Measurements from ENCODE around the gene BEND5. TPM values are rescaled to one million over a fixed set of nuclear protein-coding genes. Genes with fewer than 3 reads are reported as not detected.

BEND5 gene
- total and polyA plus RNA-seq, 10 of the 15 experiments (the other 5 are each of a cell fraction or from before 2014, with no cell fraction given), result 0.26 TPM; not detected in 9

- TF ChIP-seq HSF1 (IDR thresholded peaks at IDR 0.05; ENCODE audit: low read depth, low read length), result no peak
- no peak for TF ChIP-seq GATAD2B (conservative IDR thresholded peaks at IDR 0.05; ENCODE audit: low read depth)
- TF ChIP-seq REST (IDR thresholded peaks at IDR 0.05; ENCODE audit: low read depth, low read length), result no peak
Measured at GRCh38 chr1:48710915-48711314, 65.8 kb downstream of the BEND5 start (continued).

- no peak for FAIRE-seq
- TF ChIP-seq BMI1 (IDR thresholded peaks at IDR 0.05; ENCODE audit: borderline replicate concordance) (no peak), JUNB (IDR thresholded peaks at IDR 0.05) (no peak), MAX (IDR thresholded peaks at IDR 0.05; ENCODE audit: low read depth, low read length) (no peak), WRNIP1 (IDR thresholded peaks at IDR 0.05; ENCODE audit: borderline replicate concordance, low read depth, low read length) (no peak), ATF2 (IDR thresholded peaks at IDR 0.05; ENCODE audit: low read length) (no peak), BHLHE40 (IDR thresholded peaks at IDR 0.05; ENCODE audit: borderline replicate concordance in 1 of 2, low read depth in 2 of 2, low read length in 1 of 2) (no peak), FOS (IDR thresholded peaks at IDR 0.05; ENCODE audit: borderline replicate concordance, extremely low read depth, insufficient read length) (no peak), RELA (IDR thresholded peaks at IDR 0.05; ENCODE audit: borderline replicate concordance, partially characterized antibody) (no peak), NR2C1 (IDR thresholded peaks at IDR 0.05) (no peak), USF2 (IDR thresholded peaks at IDR 0.05; ENCODE audit: borderline replicate concordance, low read depth, low read length) (no peak)
Measured at GRCh38 chr1:48710318-48710717, 66.4 kb downstream of the BEND5 start.

More at GRCh38 chr1:48710318-48710717, 66.4 kb downstream of the BEND5 start:
- CTCF ChIA-PET, result no interaction called here
- Histone ChIP-seq H3K4me1 (ENCODE audit: control insufficient read depth, insufficient read depth, low read length) (no peaks in the 10 kb centered on the region), H3K4me3 (no peak overlapping the region), H3K27ac (ENCODE audit: control insufficient read depth, insufficient read depth) (no peak overlapping the region), H3K9ac (ENCODE audit: control insufficient read depth, insufficient read depth, low read length) (no peak overlapping the region), H4K20me1 (ENCODE audit: control insufficient read depth, insufficient read depth) (no peaks in the 10 kb centered on the region), H3K27me3 (replicated peaks in 1 of 2; ENCODE audit: control insufficient read depth in 2 of 2, insufficient read depth in 2 of 2, low read length in 1 of 2) (no peaks in the 10 kb centered on the region; a peak in 2 of 4 replicates), H3K79me2 (ENCODE audit: control insufficient read depth, insufficient read depth, low read length) (no peaks in the 10 kb centered on the region), H2AFZ (ENCODE audit: control insufficient read depth, low read depth, low read length) (no peak overlapping the region), H3K36me3 (ENCODE audit: control insufficient read depth in 2 of 2, insufficient read depth in 2 of 2, low read length in 1 of 2) (no peaks in the 10 kb centered on the region), H3K9me3 (replicated peaks; ENCODE audit: control insufficient read depth, insufficient read depth, low read length) (no peaks in the 10 kb centered on the region), H3K4me2 (ENCODE audit: control insufficient read depth, insufficient read depth) (no peak overlapping the region)
- ATAC-seq (no peak), DNase-seq (ENCODE audit: low read depth, low spot score) (no peak)
- intact Hi-C loops (cut with micrococcal nuclease; ENCODE audit: unreplicated experiment) (no loop called here), in situ Hi-C loops (cut with MboI) (no loop called here)
- POLR2A ChIA-PET, result no interaction called here
- BruUV-seq (replicated peaks), result no TSS peak
- RAD21 ChIA-PET (ENCODE audit: unreplicated experiment), result no interaction called here
- SMC1A ChIA-PET (ENCODE audit: uncharacterized antibody, unreplicated experiment), result no interaction called here
- WGBS (ENCODE audit: insufficient coverage, insufficient replicate concordance, low lambda C conversion rate, missing lambda C conversion rate), result 58% methylated on average over 2 of the region's 2 CpGs

Measured in GM12878 (cell line).